ENCODE measurements around the gene SBK3.

Gene SBK3

DNA sequence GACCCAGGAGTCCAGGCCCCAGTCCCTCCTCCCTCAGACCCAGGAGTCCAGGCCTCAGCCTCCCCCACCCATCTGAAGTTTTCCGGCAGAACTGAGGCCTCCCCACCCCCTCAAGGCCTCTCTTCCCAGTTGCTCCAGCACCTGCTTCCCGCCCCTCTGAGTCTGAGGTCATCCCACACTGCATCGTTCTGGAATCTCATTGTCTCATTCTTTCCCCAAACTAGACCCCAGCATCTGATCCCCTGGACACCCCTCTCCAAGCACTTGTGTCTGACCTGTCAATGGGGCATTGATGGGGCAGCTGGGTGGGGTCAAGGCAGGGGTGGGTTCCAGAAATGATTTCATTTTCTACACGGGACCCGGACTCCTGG lies 7.6 kb downstream of the SBK3 start:
- H3K79me1 ChIP-seq (ENCODE audit: low read depth, low read length): peaks cover 4% of the 10 kb centered on the region
- H3K27me3 ChIP-seq (ENCODE audit: control insufficient read depth in 3 of 3, insufficient read depth in 3 of 3, low read depth in 1 of 3, low read length in 3 of 3): no peaks in the 10 kb centered on the region
- H3K9ac ChIP-seq (ENCODE audit: low read depth, low read length, poor library complexity): no peak overlapping the region
- no peaks in the 10 kb centered on the region for H3K36me3 ChIP-seq (replicated peaks in 1 of 2; ENCODE audit: control insufficient read depth in 2 of 2, insufficient read depth in 2 of 2, low read length in 2 of 2)
- peaks cover 0 to 3% of the 10 kb centered on the region in 2 donors for H3K9me3 ChIP-seq (replicated peaks in 1 of 2; ENCODE audit: control insufficient read depth in 2 of 2, insufficient read depth in 1 of 2, low read depth in 1 of 2, low read length in 2 of 2)
- no peak overlapping the region for H3K4ac ChIP-seq (ENCODE audit: low read length)
- H3K4me1 ChIP-seq (ENCODE audit: control insufficient read depth in 2 of 2, insufficient read depth in 1 of 2, low read depth in 1 of 2, low read length in 2 of 2): peaks cover 14 to 18% of the 10 kb centered on the region in 2 donors
- H4K91ac ChIP-seq (ENCODE audit: low read depth, low read length, poor library complexity): peak overlapping the region; percentile 53
- no peak for DNase-seq (ENCODE audit: low spot score)
- no CpG with 5 or more reads among the region's 5 CpGs for WGBS, 2 donors (ENCODE audit: extremely low coverage in 2 of 2, insufficient read length in 2 of 2, insufficient replicate concordance in 1 of 2)
- no peak overlapping the region for H3K14ac ChIP-seq (ENCODE audit: low read length)
- peak overlapping the region; percentile 53 for H2BK5ac ChIP-seq (ENCODE audit: low read length)
- no peak overlapping the region for H3K23ac ChIP-seq (ENCODE audit: low read depth, low read length, poor library complexity)
- peak overlapping the region; percentile 73 for H3K27ac ChIP-seq (replicated peaks; ENCODE audit: low read length)
- peak overlapping the region; percentile 20 for H3K18ac ChIP-seq (ENCODE audit: low read length)
- peak overlapping the region; percentile 81 for H2AK5ac ChIP-seq (ENCODE audit: low read depth, low read length)
- H3K4me2 ChIP-seq (ENCODE audit: insufficient read depth, low read length, poor library complexity, severe bottlenecking): peak overlapping the region; percentile 14
- peak overlapping the region; percentile 96 for H2BK15ac ChIP-seq (ENCODE audit: low read length)
- H3K4me3 ChIP-seq (ENCODE audit: low read length in 2 of 2): no peak overlapping the region
- H2AFZ ChIP-seq (ENCODE audit: low read length): peak overlapping the region; percentile 84
- H2BK120ac ChIP-seq (ENCODE audit: low read depth, low read length): peak overlapping the region; percentile 67
- H4K8ac ChIP-seq (ENCODE audit: low read depth, low read length): no peak overlapping the region
- H2BK12ac ChIP-seq (ENCODE audit: low read length): no peak overlapping the region

DNA sequence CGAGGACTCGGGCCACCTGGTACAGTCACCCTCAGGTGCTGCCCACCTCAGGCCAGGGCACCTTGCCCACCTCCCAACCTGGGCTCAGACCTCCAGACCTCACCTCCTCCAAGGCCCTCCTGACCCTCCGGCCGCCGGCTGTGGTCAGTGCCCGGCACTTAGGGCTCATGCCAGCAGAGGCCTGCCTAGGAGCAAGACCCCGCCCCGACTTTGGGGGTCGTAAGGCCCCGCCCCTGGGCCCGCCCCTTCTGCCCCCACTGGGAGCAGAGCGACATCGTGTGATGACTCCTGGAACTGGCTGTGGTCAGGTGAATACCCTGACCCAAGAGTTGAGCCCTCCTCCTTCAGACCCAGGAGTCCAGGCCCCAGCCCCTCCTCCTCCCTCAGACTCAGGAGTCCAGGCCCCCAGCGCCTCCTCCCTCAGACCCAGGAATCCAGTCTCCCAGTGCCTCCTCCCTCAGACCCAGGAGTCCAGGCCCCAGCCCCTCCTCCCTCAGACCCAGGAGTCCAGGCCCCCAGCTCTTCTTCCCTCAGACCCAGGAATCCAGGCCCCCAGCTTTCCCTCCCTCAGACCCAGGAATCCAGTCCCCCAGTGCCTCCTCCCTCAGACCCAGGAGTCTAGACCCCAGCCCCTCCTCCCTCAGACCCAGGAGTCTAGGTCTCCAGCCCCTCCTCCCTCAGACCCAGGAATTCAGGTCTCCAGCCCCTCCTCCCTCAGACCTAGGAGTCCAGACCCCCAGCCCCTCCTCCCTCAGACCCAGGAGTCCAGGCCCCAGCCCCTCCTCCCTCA lies 8.2 kb downstream of the SBK3 start, which contains the start of gene SBK2:
TSS of gene SBK2 (minus strand) at position 183 of the 790 bp plus-strand sequence. CDS start 839 bp downstream, outside the sequence.
- H3K18ac ChIP-seq (ENCODE audit: low read length): peak within 1 kb of the TSS; percentile 97
- peak within 1 kb of the TSS; percentile 91 for H2BK120ac ChIP-seq (ENCODE audit: low read depth, low read length)
- H4K8ac ChIP-seq (ENCODE audit: low read depth, low read length): peak within 1 kb of the TSS; percentile 100
- peaks cover 4% of the 10 kb centered on the region for H3K79me1 ChIP-seq (ENCODE audit: low read depth, low read length)
- H2BK12ac ChIP-seq (ENCODE audit: low read length): peak within 1 kb of the TSS; percentile 100
- peak within 1 kb of the TSS; percentile 85 for H3K23ac ChIP-seq (ENCODE audit: low read depth, low read length, poor library complexity)
- H3K4ac ChIP-seq (ENCODE audit: low read length): peak within 1 kb of the TSS; percentile 89
- peak within 1 kb of the TSS; percentile 33 for H3K4me2 ChIP-seq (ENCODE audit: insufficient read depth, low read length, poor library complexity, severe bottlenecking)
- peak within 1 kb of the TSS; percentile 98 for H3K14ac ChIP-seq (ENCODE audit: low read length)
- no peaks in the 10 kb centered on the region for H3K36me3 ChIP-seq (replicated peaks in 1 of 2; ENCODE audit: control insufficient read depth in 2 of 2, insufficient read depth in 2 of 2, low read length in 2 of 2)
- peaks cover 0 to 3% of the 10 kb centered on the region in 2 donors for H3K9me3 ChIP-seq (replicated peaks in 1 of 2; ENCODE audit: control insufficient read depth in 2 of 2, insufficient read depth in 1 of 2, low read depth in 1 of 2, low read length in 2 of 2)
- peak within 1 kb of the TSS; percentile 53 for H4K91ac ChIP-seq (ENCODE audit: low read depth, low read length, poor library complexity)
- H3K9ac ChIP-seq (ENCODE audit: low read depth, low read length, poor library complexity): peak within 1 kb of the TSS; percentile 95
- peaks cover 14 to 18% of the 10 kb centered on the region in 2 donors for H3K4me1 ChIP-seq (ENCODE audit: control insufficient read depth in 2 of 2, insufficient read depth in 1 of 2, low read depth in 1 of 2, low read length in 2 of 2)
- H3K27ac ChIP-seq (replicated peaks; ENCODE audit: low read length): peak within 1 kb of the TSS; percentile 73
- H2BK5ac ChIP-seq (ENCODE audit: low read length): peak within 1 kb of the TSS; percentile 82
- WGBS, 2 donors (ENCODE audit: extremely low coverage in 2 of 2, insufficient read length in 2 of 2, insufficient replicate concordance in 1 of 2): no CpG with 5 or more reads among the region's 14 CpGs
- peak within 1 kb of the TSS; percentile 84 for H2AFZ ChIP-seq (ENCODE audit: low read length)
- peak; percentile 79 for DNase-seq (ENCODE audit: low spot score)
- peak within 1 kb of the TSS in 1 of 2 donors; percentile 73 for H3K4me3 ChIP-seq (ENCODE audit: low read length in 2 of 2)
- peak within 1 kb of the TSS; percentile 99 for H2AK5ac ChIP-seq (ENCODE audit: low read depth, low read length)
- no peaks in the 10 kb centered on the region for H3K27me3 ChIP-seq (ENCODE audit: control insufficient read depth in 3 of 3, insufficient read depth in 3 of 3, low read depth in 1 of 3, low read length in 3 of 3)
- peak within 1 kb of the TSS; percentile 100 for H2BK15ac ChIP-seq (ENCODE audit: low read length)

GRCh38 chr19:55536366-55536765 lies 9.0 kb downstream of the SBK3 start:
- Histone ChIP-seq H3K79me1 (ENCODE audit: low read depth, low read length) (peaks cover 3% of the 10 kb centered on the region), H3K4me3 (ENCODE audit: low read length in 2 of 2) (no peak overlapping the region), H3K4ac (ENCODE audit: low read length) (peak overlapping the region; percentile 76), H3K9ac (ENCODE audit: low read depth, low read length, poor library complexity) (no peak overlapping the region), H3K14ac (ENCODE audit: low read length) (peak overlapping the region; percentile 98), H3K27me3 (ENCODE audit: control insufficient read depth in 3 of 3, insufficient read depth in 3 of 3, low read depth in 1 of 3, low read length in 3 of 3) (no peaks in the 10 kb centered on the region), H3K36me3 (replicated peaks in 1 of 2; ENCODE audit: control insufficient read depth in 2 of 2, insufficient read depth in 2 of 2, low read length in 2 of 2) (no peaks in the 10 kb centered on the region), H3K4me1 (ENCODE audit: control insufficient read depth in 2 of 2, insufficient read depth in 1 of 2, low read depth in 1 of 2, low read length in 2 of 2) (peaks cover 14 to 18% of the 10 kb centered on the region in 2 donors), H3K9me3 (replicated peaks in 1 of 2; ENCODE audit: control insufficient read depth in 2 of 2, insufficient read depth in 1 of 2, low read depth in 1 of 2, low read length in 2 of 2) (peaks cover 0 to 3% of the 10 kb centered on the region in 2 donors), H2AFZ (ENCODE audit: low read length) (no peak overlapping the region), H3K23ac (ENCODE audit: low read depth, low read length, poor library complexity) (peak overlapping the region; percentile 85), H2BK12ac (ENCODE audit: low read length) (peak overlapping the region; percentile 100), H2BK120ac (ENCODE audit: low read depth, low read length) (peak overlapping the region; percentile 91), H4K91ac (ENCODE audit: low read depth, low read length, poor library complexity) (no peak overlapping the region), H2BK15ac (ENCODE audit: low read length) (peak overlapping the region; percentile 100), H2AK5ac (ENCODE audit: low read depth, low read length) (peak overlapping the region; percentile 99), H4K8ac (ENCODE audit: low read depth, low read length) (peak overlapping the region; percentile 82), H3K18ac (ENCODE audit: low read length) (peak overlapping the region; percentile 97), H3K4me2 (ENCODE audit: insufficient read depth, low read length, poor library complexity, severe bottlenecking) (peak overlapping the region; percentile 33), H2BK5ac (ENCODE audit: low read length) (peak overlapping the region; percentile 82), H3K27ac (replicated peaks; ENCODE audit: low read length) (no peak overlapping the region)
- WGBS, 2 donors (ENCODE audit: extremely low coverage in 2 of 2, insufficient read length in 2 of 2, insufficient replicate concordance in 1 of 2): no CpG with 5 or more reads among the region's 11 CpGs
- no peak for DNase-seq (ENCODE audit: low spot score)

GRCh38 chr19:55535965-55536350 lies 9.4 kb downstream of the SBK3 start:
- Histone ChIP-seq H3K14ac (ENCODE audit: low read length) (peak overlapping the region; percentile 89), H3K4me1 (ENCODE audit: control insufficient read depth in 2 of 2, insufficient read depth in 1 of 2, low read depth in 1 of 2, low read length in 2 of 2) (peaks cover 14 to 18% of the 10 kb centered on the region in 2 donors), H3K9me3 (replicated peaks in 1 of 2; ENCODE audit: control insufficient read depth in 2 of 2, insufficient read depth in 1 of 2, low read depth in 1 of 2, low read length in 2 of 2) (peaks cover 0 to 3% of the 10 kb centered on the region in 2 donors), H3K23ac (ENCODE audit: low read depth, low read length, poor library complexity) (peak overlapping the region; percentile 85), H3K18ac (ENCODE audit: low read length) (peak overlapping the region; percentile 59), H2BK5ac (ENCODE audit: low read length) (peak overlapping the region; percentile 82), H3K27me3 (ENCODE audit: control insufficient read depth in 3 of 3, insufficient read depth in 3 of 3, low read depth in 1 of 3, low read length in 3 of 3) (no peaks in the 10 kb centered on the region), H3K4ac (ENCODE audit: low read length) (peak overlapping the region; percentile 76), H3K27ac (replicated peaks; ENCODE audit: low read length) (no peak overlapping the region), H2BK15ac (ENCODE audit: low read length) (peak overlapping the region; percentile 100), H2BK120ac (ENCODE audit: low read depth, low read length) (peak overlapping the region; percentile 91), H3K36me3 (replicated peaks in 1 of 2; ENCODE audit: control insufficient read depth in 2 of 2, insufficient read depth in 2 of 2, low read length in 2 of 2) (no peaks in the 10 kb centered on the region), H3K4me3 (ENCODE audit: low read length in 2 of 2) (no peak overlapping the region), H4K91ac (ENCODE audit: low read depth, low read length, poor library complexity) (no peak overlapping the region), H2BK12ac (ENCODE audit: low read length) (peak overlapping the region; percentile 100), H2AFZ (ENCODE audit: low read length) (peak overlapping the region; percentile 11), H3K79me1 (ENCODE audit: low read depth, low read length) (peaks cover 2% of the 10 kb centered on the region), H2AK5ac (ENCODE audit: low read depth, low read length) (peak overlapping the region; percentile 99), H3K4me2 (ENCODE audit: insufficient read depth, low read length, poor library complexity, severe bottlenecking) (peak overlapping the region; percentile 11), H4K8ac (ENCODE audit: low read depth, low read length) (peak overlapping the region; percentile 82), H3K9ac (ENCODE audit: low read depth, low read length, poor library complexity) (no peak overlapping the region)
- no peak for DNase-seq (ENCODE audit: low spot score)
- no CpG with 5 or more reads among the region's 22 CpGs for WGBS, 2 donors (ENCODE audit: extremely low coverage in 2 of 2, insufficient read length in 2 of 2, insufficient replicate concordance in 1 of 2)
